H9 (cell line): ENCODE measurements around the gene HIP1R. TPM values are rescaled to one million over a fixed set of nuclear protein-coding genes. Genes with fewer than 3 reads are reported as not detected.
A peak's percentile ranks its signal among the peaks of the same experiment; 100 is the strongest.

Experiments used
- DNase-seq: peaks from one replicate; pipeline ENCODE4 v3.0.0-alpha.2; 2017
- H2AFZ ChIP-seq: one replicate; pipeline ENCODE4 v1.6.1; 2013; ENCODE audit warnings: mild to moderate bottlenecking, low read length, control low read depth, moderate library complexity
- H2AK5ac ChIP-seq: 2 replicates; pipeline ENCODE4 v1.6.1; 2013; ENCODE audit warnings: low read length, control low read depth, mixed read lengths; ENCODE audit not compliant: insufficient read length
- H2BK120ac ChIP-seq: one replicate; pipeline ENCODE4 v1.6.1; 2013; ENCODE audit warnings: low read depth, mild to moderate bottlenecking, low read length, control low read depth, inconsistent platforms; ENCODE audit not compliant: poor library complexity, severe bottlenecking
- H2BK12ac ChIP-seq: 2 replicates; pipeline ENCODE4 v1.6.1; 2013; ENCODE audit warnings: low read length, control low read depth, mixed read lengths, low read depth; ENCODE audit not compliant: insufficient read length
- H2BK15ac ChIP-seq: 2 replicates; pipeline ENCODE4 v1.6.1; 2013; ENCODE audit warnings: low read depth, low read length, control low read depth
- H2BK20ac ChIP-seq: one replicate; pipeline ENCODE4 v1.6.1; 2013; ENCODE audit warnings: low read depth, mild to moderate bottlenecking, low read length, control low read depth, inconsistent platforms; ENCODE audit not compliant: poor library complexity, severe bottlenecking
- H2BK5ac ChIP-seq: 2 replicates; pipeline ENCODE4 v1.6.1; 2013; ENCODE audit warnings: low read length, control low read depth, mixed read lengths; ENCODE audit not compliant: insufficient read length
- H3K14ac ChIP-seq: 2 replicates; pipeline ENCODE4 v1.6.1; 2013; ENCODE audit warnings: low read length, control low read depth; ENCODE audit not compliant: insufficient read depth
- H3K18ac ChIP-seq: 2 replicates; pipeline ENCODE4 v1.6.1; 2013; ENCODE audit warnings: low read depth, mild to moderate bottlenecking, mixed read lengths, low read length, control low read depth; ENCODE audit not compliant: insufficient read length
- H3K23ac ChIP-seq: 2 replicates; pipeline ENCODE4 v1.6.1; 2013; ENCODE audit warnings: low read length, control low read depth, mixed read lengths, low read depth; ENCODE audit not compliant: insufficient read length
- H3K23me2 ChIP-seq: 2 replicates; pipeline ENCODE4 v1.6.1; 2013; ENCODE audit warnings: low read depth, mild to moderate bottlenecking, mixed read lengths, low read length, control low read depth; ENCODE audit not compliant: insufficient read length, poor library complexity, severe bottlenecking
- H3K27ac ChIP-seq: 2 replicates; pipeline ENCODE4 v1.5.1; 2013; ENCODE audit warnings: low read length, control low read depth, mixed read lengths, low read depth; ENCODE audit not compliant: insufficient read length
- H3K27me3 ChIP-seq: 2 replicates; pipeline ENCODE4 v1.6.1; 2013; ENCODE audit warnings: low read length, control low read depth, inconsistent platforms; ENCODE audit not compliant: insufficient read depth
- H3K4ac ChIP-seq: 2 replicates; pipeline ENCODE4 v1.6.1; 2013; ENCODE audit warnings: low read depth, mild to moderate bottlenecking, control low read depth, inconsistent platforms, low read length, moderate library complexity
- H3K4me1 ChIP-seq: 2 replicates; pipeline ENCODE4 v1.6.1; 2013; ENCODE audit warnings: low read length, control low read depth, inconsistent platforms; ENCODE audit not compliant: insufficient read depth
- H3K4me2 ChIP-seq: 2 replicates; pipeline ENCODE4 v1.6.1; 2013; ENCODE audit warnings: low read length, control low read depth, mixed read lengths; ENCODE audit not compliant: insufficient read length, insufficient read depth
- H3K56ac ChIP-seq: 2 replicates; pipeline ENCODE4 v1.6.1; 2013; ENCODE audit warnings: low read depth, mild to moderate bottlenecking, mixed read lengths, low read length, control low read depth; ENCODE audit not compliant: insufficient read length
- H3K79me1 ChIP-seq: 2 replicates; pipeline ENCODE4 v1.6.1; 2013; ENCODE audit warnings: low read depth, mild to moderate bottlenecking, moderate library complexity, low read length, control low read depth, inconsistent platforms; ENCODE audit not compliant: insufficient read depth, poor library complexity, severe bottlenecking
- H3K79me2 ChIP-seq: 2 replicates; pipeline ENCODE4 v1.6.1; 2013; ENCODE audit warnings: low read length, control low read depth, inconsistent platforms; ENCODE audit not compliant: insufficient read depth
- H3K9ac ChIP-seq: 2 replicates; pipeline ENCODE4 v1.6.1; 2013; ENCODE audit warnings: low read length, control low read depth, mixed read lengths; ENCODE audit not compliant: insufficient read length; ENCODE audit errors: extremely low read depth
- H3K9me3 ChIP-seq: one replicate; pipeline ENCODE4 v1.6.1; 2013; ENCODE audit warnings: low read depth, low read length, inconsistent platforms; ENCODE audit not compliant: control insufficient read depth
- H3T11ph ChIP-seq: one replicate; pipeline ENCODE4 v1.6.1; 2013; ENCODE audit warnings: mild to moderate bottlenecking, low read length, control low read depth, inconsistent platforms
- H4K20me1 ChIP-seq: one replicate; pipeline ENCODE4 v1.6.1; 2013; ENCODE audit not compliant: control insufficient read depth, insufficient read length, insufficient read depth
- H4K5ac ChIP-seq: 2 replicates; pipeline ENCODE4 v1.6.1; 2013; ENCODE audit warnings: low read depth, mild to moderate bottlenecking, mixed read lengths, low read length, control low read depth; ENCODE audit not compliant: insufficient read length
- H4K8ac ChIP-seq: replicated peaks from 2 replicates; pipeline ENCODE4 v1.6.1; 2013; ENCODE audit warnings: low read length, control low read depth, mixed read lengths, low read depth; ENCODE audit not compliant: insufficient read length
- H4K91ac ChIP-seq: 2 replicates; pipeline ENCODE4 v1.6.1; 2013; ENCODE audit warnings: low read depth, mild to moderate bottlenecking, moderate library complexity, mixed read lengths, low read length, control low read depth; ENCODE audit not compliant: insufficient read length
- H3K27ac Mint-ChIP-seq, 3 experiments: 2 replicates in 2 of 3; 3 replicates in 1 of 3; pipeline ENCODE4 v1.8.0; 2020 to 2021; ENCODE audit warnings: mixed read lengths in 3 of 3, mild to moderate bottlenecking in 1 of 3, moderate library complexity in 1 of 3
- H3K27me3 Mint-ChIP-seq: 2 replicates; pipeline ENCODE4 v1.8.0; 2021; ENCODE audit warnings: low read depth, mild to moderate bottlenecking, moderate library complexity, mixed read lengths
- H3K36me3 Mint-ChIP-seq, 3 experiments: 2 replicates in 2 of 3; 3 replicates in 1 of 3; pipeline ENCODE4 v1.8.0; 2020 to 2021; ENCODE audit warnings: low read depth in 3 of 3, mixed read lengths in 3 of 3; ENCODE audit not compliant: insufficient read depth in 1 of 3
- H3K4me1 Mint-ChIP-seq, 2 experiments: 2 replicates each; pipeline ENCODE4 v1.8.0; 2020; ENCODE audit warnings: mixed read lengths in 2 of 2
- H3K4me3 Mint-ChIP-seq, 2 experiments: 2 replicates in 1 of 2; 3 replicates in 1 of 2; pipeline ENCODE4 v1.8.0; 2020 to 2021; ENCODE audit warnings: mild to moderate bottlenecking in 2 of 2, mixed read lengths in 2 of 2, moderate library complexity in 1 of 2
- H3K9me3 Mint-ChIP-seq, 2 experiments: 2 replicates in 1 of 2; 3 replicates in 1 of 2; pipeline ENCODE4 v1.8.0; 2020; ENCODE audit warnings: mild to moderate bottlenecking in 2 of 2, mixed read lengths in 2 of 2, moderate library complexity in 1 of 2
- CTCF ChIP-seq: fragments of 200-600 bp; sonication (generic); conservative IDR thresholded peaks from 3 replicates; pipeline ENCODE4 v1.8.0; 2021; ENCODE audit warnings: antibody characterized with exemption, mild to moderate bottlenecking
- WGBS: extraction: QIAGEN DNeasy Blood & Tissue Kit; methylation state at CpG from one replicate; pipeline ENCODE4 v1.1.7; 2013; ENCODE audit warnings: missing lambda C conversion rate, low lambda C conversion rate, mixed read lengths; ENCODE audit not compliant: insufficient read length; ENCODE audit errors: extremely low coverage; 5-methylcytosine and 5-hydroxymethylcytosine counted together
- total RNA-seq: library from RNA; stranded (reverse); gene quantifications from 2 replicates; pipeline ENCODE4 v1.2.1, GENCODE V29; 2021

Gene HIP1R
- total RNA-seq, 1 experiment from 2014 or later, result 17.4 TPM

DNA sequence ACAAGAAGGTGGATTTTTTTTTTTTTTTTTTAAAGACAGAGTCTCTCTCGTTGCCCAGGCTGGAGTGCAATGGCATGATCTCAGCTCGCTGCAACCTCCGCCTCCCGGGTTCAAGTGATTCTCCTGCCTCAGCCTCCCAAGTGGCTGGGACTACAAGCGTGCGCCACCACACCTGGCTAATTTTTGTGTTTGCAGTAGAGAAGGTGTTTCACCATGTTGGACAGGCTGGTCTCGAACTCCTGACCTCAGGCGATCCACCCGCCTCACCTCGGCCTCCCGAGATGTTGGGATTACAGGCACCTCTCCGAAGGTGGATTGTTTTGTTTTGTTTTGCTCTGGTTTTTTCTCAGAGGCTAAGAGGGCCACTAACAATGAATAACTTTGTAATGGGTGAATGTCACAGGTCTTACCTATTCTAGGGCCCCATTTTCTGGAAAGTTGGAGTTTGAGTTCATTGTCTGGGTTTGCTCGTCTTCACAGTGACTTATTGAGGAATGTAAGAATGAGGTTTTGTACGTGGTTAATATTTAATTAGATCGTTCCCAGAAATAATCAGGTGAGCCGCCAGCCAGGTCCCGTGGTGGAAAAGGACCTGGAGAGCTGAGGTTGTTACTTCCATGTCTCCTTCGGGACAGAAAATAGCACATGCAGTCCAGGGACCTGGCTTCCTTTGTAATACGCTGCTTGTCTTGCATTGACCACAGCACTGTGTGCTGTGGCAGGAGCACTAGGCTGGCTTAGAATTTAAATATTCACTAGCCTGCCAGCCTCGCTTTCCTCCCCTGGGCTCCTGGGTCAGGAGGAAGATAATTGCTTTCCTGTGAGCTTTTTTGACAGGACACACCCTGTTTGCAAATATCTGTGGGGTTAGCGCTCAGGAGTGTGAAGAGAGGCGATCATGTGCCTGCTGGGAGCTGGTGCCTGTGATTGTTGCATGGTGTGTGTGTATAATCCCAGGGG is 2.3 kb downstream of the HIP1R start:
- no peaks in the 10 kb centered on the region; the same call in 1 of the 2 replicates for H3K79me2 ChIP-seq
- H2BK5ac ChIP-seq, result no peak overlapping the region
- no peaks in the 10 kb centered on the region for H4K20me1 ChIP-seq
- peaks cover 0 to 4% (median 2%) of the 10 kb centered on the region in 3 experiments; a peak in 3 of 7 replicates for H3K36me3 Mint-ChIP-seq
- H3K4me1 Mint-ChIP-seq, result peaks cover 34 to 46% of the 10 kb centered on the region in 2 experiments
- H3K4me2 ChIP-seq, result no peak overlapping the region
- peaks cover 3% of the 10 kb centered on the region; the same call in 1 of the 2 replicates for H3K4me1 ChIP-seq
- peaks cover 10% of the 10 kb centered on the region for H3K27me3 ChIP-seq
- H3K4me3 Mint-ChIP-seq, result peak overlapping the region; percentile 1 to 91; a peak in 3 of 5 replicates
- no peak overlapping the region for H3K27ac ChIP-seq
- TF ChIP-seq CTCF, result no peak
- H2AK5ac ChIP-seq, result no peak overlapping the region
- H3K23me2 ChIP-seq, result peaks cover 8% of the 10 kb centered on the region
- no peak overlapping the region for H2BK15ac ChIP-seq
- no peaks in the 10 kb centered on the region for H3K9me3 ChIP-seq
- H2BK12ac ChIP-seq, result no peak overlapping the region
- H3K79me1 ChIP-seq, result no peaks in the 10 kb centered on the region
- H3K14ac ChIP-seq, result no peak overlapping the region
- no peak for DNase-seq
- no peak overlapping the region for H2BK20ac ChIP-seq
- WGBS, result no CpG with 5 or more reads among the region's 22 CpGs
- H3K27me3 Mint-ChIP-seq, result peaks cover 73% of the 10 kb centered on the region
- H2AFZ ChIP-seq, result no peak overlapping the region
- no peak overlapping the region for H3K56ac ChIP-seq
- H4K5ac ChIP-seq, result no peak overlapping the region
- H3K18ac ChIP-seq, result no peak overlapping the region
- no peak overlapping the region for H3K4ac ChIP-seq
- no peak overlapping the region for H3T11ph ChIP-seq
- H3K23ac ChIP-seq, result no peak overlapping the region
- H4K91ac ChIP-seq, result no peak overlapping the region
- no peak overlapping the region for H3K9ac ChIP-seq
- no peak overlapping the region; a peak in 1 of 7 replicates for H3K27ac Mint-ChIP-seq
- H2BK120ac ChIP-seq, result no peak overlapping the region
- H3K9me3 Mint-ChIP-seq, result peaks cover 2 to 3% of the 10 kb centered on the region in 2 experiments; a peak in 1 of 5 replicates
- H4K8ac ChIP-seq, result no peak overlapping the region
